Measurements from ENCODE around the gene OOSP3.
A peak's percentile ranks its signal among the peaks of the same experiment; 100 is the strongest.
"Not testable (repeated sequence)": the region's sequence is repeated elsewhere in the genome, so short reads cannot be mapped to it uniquely, and the experiment has no call there.

OOSP3 gene

DNA sequence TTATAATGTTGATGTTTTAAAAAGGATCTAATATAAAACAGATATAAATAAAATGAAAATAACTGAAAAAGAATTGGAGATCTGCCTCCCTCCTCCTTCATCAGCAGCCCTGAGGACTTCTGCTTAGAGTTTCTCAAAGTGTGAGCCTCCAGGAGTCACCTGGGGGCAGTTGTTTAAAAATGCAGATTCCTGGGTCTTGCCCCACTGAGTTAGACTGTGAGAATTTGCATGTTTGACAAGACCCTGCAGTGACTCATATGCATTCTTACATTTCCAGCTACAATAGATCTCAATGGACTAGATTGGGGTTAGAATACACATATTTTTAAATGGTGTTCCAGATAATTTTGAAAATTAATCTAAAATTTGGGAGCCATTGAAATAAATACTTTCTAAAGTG, 798 bp upstream of the OOSP3 start:
- Mint-ChIP-seq H3K27ac (no peak overlapping the region), H3K36me3 (ENCODE audit: low read depth) (no peaks in the 10 kb centered on the region), H3K9me3 (no peaks in the 10 kb centered on the region), H3K4me3 (no peak overlapping the region), H3K27me3 (ENCODE audit: low read depth, poor library complexity) (peaks cover 2% of the 10 kb centered on the region), H3K4me1 (no peaks in the 10 kb centered on the region)
- TF ChIP-seq, protein P1, sequence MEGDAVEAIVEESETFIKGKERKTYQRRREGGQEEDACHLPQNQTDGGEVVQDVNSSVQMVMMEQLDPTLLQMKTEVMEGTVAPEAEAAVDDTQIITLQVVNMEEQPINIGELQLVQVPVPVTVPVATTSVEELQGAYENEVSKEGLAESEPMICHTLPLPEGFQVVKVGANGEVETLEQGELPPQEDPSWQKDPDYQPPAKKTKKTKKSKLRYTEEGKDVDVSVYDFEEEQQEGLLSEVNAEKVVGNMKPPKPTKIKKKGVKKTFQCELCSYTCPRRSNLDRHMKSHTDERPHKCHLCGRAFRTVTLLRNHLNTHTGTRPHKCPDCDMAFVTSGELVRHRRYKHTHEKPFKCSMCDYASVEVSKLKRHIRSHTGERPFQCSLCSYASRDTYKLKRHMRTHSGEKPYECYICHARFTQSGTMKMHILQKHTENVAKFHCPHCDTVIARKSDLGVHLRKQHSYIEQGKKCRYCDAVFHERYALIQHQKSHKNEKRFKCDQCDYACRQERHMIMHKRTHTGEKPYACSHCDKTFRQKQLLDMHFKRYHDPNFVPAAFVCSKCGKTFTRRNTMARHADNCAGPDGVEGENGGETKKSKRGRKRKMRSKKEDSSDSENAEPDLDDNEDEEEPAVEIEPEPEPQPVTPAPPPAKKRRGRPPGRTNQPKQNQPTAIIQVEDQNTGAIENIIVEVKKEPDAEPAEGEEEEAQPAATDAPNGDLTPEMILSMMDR (IDR thresholded peaks at IDR 0.05) = no peak
- DNase-seq = no peak

DNA sequence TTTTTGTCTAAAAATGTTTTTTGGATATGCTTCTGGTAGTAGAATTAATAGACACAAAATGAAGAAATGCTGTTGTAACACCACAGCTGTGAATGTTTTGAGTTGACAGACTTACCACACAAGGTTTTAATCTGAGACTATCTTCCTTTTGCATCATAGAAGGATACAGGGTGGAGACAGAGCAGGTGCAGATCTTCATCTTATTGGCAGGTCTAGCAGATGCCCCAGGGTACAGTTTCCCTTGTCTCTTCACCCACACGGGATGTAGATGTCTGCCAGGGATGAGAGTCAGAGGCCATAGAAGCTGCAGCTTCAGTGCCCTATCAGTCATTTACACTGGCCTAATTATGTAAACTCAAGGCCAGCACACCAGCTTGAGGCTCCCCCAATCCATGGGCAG, 985 bp downstream of the OOSP3 start:
- no peaks in the 10 kb centered on the region for H3K4me1 Mint-ChIP-seq
- no peak for DNase-seq
- H3K9me3 Mint-ChIP-seq = no peaks in the 10 kb centered on the region
- H3K36me3 Mint-ChIP-seq (ENCODE audit: low read depth) = no peaks in the 10 kb centered on the region
- no peak overlapping the region for H3K4me3 Mint-ChIP-seq
- TF ChIP-seq, protein P1 (IDR thresholded peaks at IDR 0.05) = no peak
- peaks cover 5% of the 10 kb centered on the region for H3K27me3 Mint-ChIP-seq (ENCODE audit: low read depth, poor library complexity)
- no peak overlapping the region for H3K27ac Mint-ChIP-seq

DNA sequence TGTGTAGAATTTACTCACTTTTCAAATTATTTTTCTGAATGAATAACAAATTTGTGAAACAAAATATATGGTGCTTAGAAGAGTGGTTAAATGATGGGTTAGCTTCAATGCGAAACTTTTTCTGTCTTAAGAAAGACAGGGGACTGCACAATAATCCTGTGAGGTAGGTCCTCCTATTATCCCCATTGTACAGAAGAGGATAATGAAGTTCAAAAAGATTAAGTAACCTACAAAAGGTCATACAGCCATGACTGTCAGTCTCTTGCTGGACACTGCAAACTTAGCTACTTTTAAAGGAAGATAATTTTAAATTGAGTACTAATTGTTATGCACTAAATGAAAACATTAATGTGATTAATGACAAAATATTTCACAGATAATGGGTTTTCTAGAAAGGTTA, 5.0 kb downstream of the OOSP3 start:
- no peaks in the 10 kb centered on the region for H3K4me1 Mint-ChIP-seq
- TF ChIP-seq, protein P1 (IDR thresholded peaks at IDR 0.05) = no peak
- no peak for DNase-seq
- no peak overlapping the region for H3K4me3 Mint-ChIP-seq
- H3K9me3 Mint-ChIP-seq = peaks cover 28% of the 10 kb centered on the region
- H3K27me3 Mint-ChIP-seq (ENCODE audit: low read depth, poor library complexity) = peaks cover 3% of the 10 kb centered on the region
- H3K36me3 Mint-ChIP-seq (ENCODE audit: low read depth) = peaks cover under 1% of the 10 kb centered on the region
- no peak overlapping the region for H3K27ac Mint-ChIP-seq

DNA sequence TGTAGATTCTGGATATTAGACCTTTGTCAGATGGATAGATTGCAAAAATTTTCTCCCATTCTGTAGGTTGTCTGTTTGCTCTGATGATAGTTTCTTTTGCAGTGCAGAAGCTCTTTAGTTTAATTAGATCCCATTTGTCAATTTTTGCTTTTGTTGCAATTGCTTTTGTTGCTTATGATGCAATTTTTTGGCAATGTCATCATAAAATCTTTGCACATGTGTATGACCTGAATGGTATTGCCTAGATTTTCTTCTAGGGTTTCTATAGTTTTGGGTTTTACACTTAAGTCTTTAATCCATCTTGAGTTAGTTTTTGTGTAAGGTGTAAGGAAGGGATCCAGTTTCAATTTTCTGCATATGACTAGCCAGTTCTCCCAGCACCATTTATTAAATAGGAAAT, 8.6 kb downstream of the OOSP3 start:
- not testable (repeated sequence) for DNase-seq

DNA sequence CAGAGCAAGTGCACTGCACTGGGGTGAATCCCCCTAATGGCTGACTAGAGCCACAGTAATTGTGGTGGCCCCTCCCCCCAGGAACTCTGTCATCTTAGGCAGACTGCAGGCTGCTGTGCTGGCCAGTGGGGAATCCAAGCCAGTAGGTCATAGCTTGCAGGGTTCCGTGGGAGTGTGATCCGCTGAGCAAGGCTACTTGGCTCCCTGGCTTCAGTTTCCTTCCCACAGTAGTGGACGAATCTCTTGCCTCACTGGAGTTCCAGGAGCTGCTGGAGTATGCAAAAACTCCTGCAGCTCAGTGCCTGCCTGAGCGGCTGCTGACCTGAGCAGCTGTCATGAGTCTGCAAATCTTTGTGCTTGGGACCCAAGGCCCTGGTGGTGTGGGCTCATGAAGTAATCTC, 13.2 kb downstream of the OOSP3 start:
- Mint-ChIP-seq H3K27me3 (ENCODE audit: low read depth, poor library complexity) (peaks cover 5% of the 10 kb centered on the region), H3K9me3 (peaks cover 47% of the 10 kb centered on the region), H3K27ac (peak overlapping the region; percentile 25), H3K4me1 (peaks cover 16% of the 10 kb centered on the region), H3K4me3 (peak overlapping the region; percentile 64), H3K36me3 (ENCODE audit: low read depth) (peaks cover 13% of the 10 kb centered on the region)
- TF ChIP-seq, protein P1 (IDR thresholded peaks at IDR 0.05) = no peak
- DNase-seq = peak; percentile 56

More for the DNA sequence above, 8.6 kb downstream of the OOSP3 start:
- not testable (repeated sequence) for H3K27me3 Mint-ChIP-seq (ENCODE audit: low read depth, poor library complexity); H3K27ac Mint-ChIP-seq; H3K4me3 Mint-ChIP-seq; H3K4me1 Mint-ChIP-seq
- Mint-ChIP-seq H3K9me3 (peaks cover 57% of the 10 kb centered on the region), H3K36me3 (ENCODE audit: low read depth) (peaks cover 13% of the 10 kb centered on the region)

DNA sequence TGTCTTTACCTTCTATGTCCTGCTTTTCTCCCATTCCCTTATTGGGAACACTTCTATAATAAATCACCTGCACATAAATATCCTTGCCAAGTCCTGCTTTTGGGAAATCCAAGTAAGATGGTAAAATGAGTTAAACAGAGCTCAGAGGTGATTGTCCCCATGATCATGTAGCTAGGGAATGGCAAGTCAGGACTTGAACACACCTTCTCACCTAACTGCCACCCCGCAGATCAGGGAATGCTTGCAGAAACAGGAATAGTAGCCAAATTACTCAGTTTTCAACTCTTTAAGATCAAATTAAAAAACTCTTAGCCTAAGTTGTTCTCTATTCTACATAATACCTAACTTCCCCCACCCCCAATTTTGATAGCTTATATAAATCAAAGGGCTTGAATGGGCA, 16.0 kb downstream of the OOSP3 start:
- TF ChIP-seq, protein P1 (IDR thresholded peaks at IDR 0.05) = no peak
- peaks cover 5% of the 10 kb centered on the region for H3K36me3 Mint-ChIP-seq (ENCODE audit: low read depth)

More for the DNA sequence above, 16.0 kb downstream of the OOSP3 start:
- peaks cover 22% of the 10 kb centered on the region for H3K4me1 Mint-ChIP-seq
- DNase-seq = no peak
- H3K27ac Mint-ChIP-seq = no peak overlapping the region
- H3K27me3 Mint-ChIP-seq (ENCODE audit: low read depth, poor library complexity) = peaks cover 5% of the 10 kb centered on the region
- no peak overlapping the region for H3K4me3 Mint-ChIP-seq
- H3K9me3 Mint-ChIP-seq = peaks cover 19% of the 10 kb centered on the region
